HepG2 (cell line): Measurements from ENCODE around the gene ZBTB7B. TPM values are rescaled to one million over a fixed set of nuclear protein-coding genes. Genes with fewer than 3 reads are reported as not detected.

ENCODE experiments used
- ARID4A ChIP-seq: sonication (generic); formaldehyde crosslinking; IDR thresholded peaks from 2 replicates; pipeline ENCODE4 v1.5.0; 2020; ENCODE audit warnings: mild to moderate bottlenecking, missing genetic modification reagents, borderline replicate concordance
- ISX ChIP-seq: sonication (generic); formaldehyde crosslinking; conservative IDR thresholded peaks from 2 replicates; pipeline ENCODE4 v1.5.0; 2020; ENCODE audit warnings: missing genetic modification reagents
- PHF20 ChIP-seq: sonication (generic); formaldehyde crosslinking; IDR thresholded peaks from 2 replicates; pipeline ENCODE4 v1.5.0; 2020; ENCODE audit warnings: mild to moderate bottlenecking, missing genetic modification reagents
- RFX5 ChIP-seq: IDR thresholded peaks from 2 replicates; pipeline ENCODE4 v1.6.1; 2011; ENCODE audit warnings: low read depth, low read length, improper control_type of control experiment
- SALL1 ChIP-seq: sonication (generic); formaldehyde crosslinking; IDR thresholded peaks from 2 replicates; pipeline ENCODE4 v1.8.0; 2022; ENCODE audit warnings: mild to moderate bottlenecking, missing genetic modification reagents
- TBX2 ChIP-seq: sonication (generic); formaldehyde crosslinking; IDR thresholded peaks from 2 replicates; pipeline ENCODE4 v1.5.0; 2020; ENCODE audit warnings: missing genetic modification reagents, mild to moderate bottlenecking, borderline replicate concordance
- ZBTB1 ChIP-seq: sonication (generic); formaldehyde crosslinking; IDR thresholded peaks from 2 replicates; pipeline ENCODE4 v1.4.0; 2020; ENCODE audit warnings: missing genetic modification reagents, borderline replicate concordance
- ZBTB44 ChIP-seq: sonication (generic); formaldehyde crosslinking; IDR thresholded peaks from 2 replicates; pipeline ENCODE4 v1.4.0; 2020; ENCODE audit warnings: missing genetic modification reagents
- ZBTB49 ChIP-seq: sonication (generic); formaldehyde crosslinking; IDR thresholded peaks from 2 replicates; pipeline ENCODE4 v1.4.0; 2020; ENCODE audit warnings: missing genetic modification reagents, borderline replicate concordance
- ZNF280B ChIP-seq: sonication (generic); formaldehyde crosslinking; IDR thresholded peaks from 2 replicates; pipeline ENCODE4 v1.5.0; 2020; ENCODE audit warnings: missing genetic modification reagents, mild to moderate bottlenecking, borderline replicate concordance
- ZSCAN5A ChIP-seq: sonication (generic); formaldehyde crosslinking; IDR thresholded peaks from 2 replicates; pipeline ENCODE4 v1.8.0; 2022; ENCODE audit warnings: mild to moderate bottlenecking, missing genetic modification reagents, borderline replicate concordance
- polyA plus RNA-seq, 8 experiments: library from polyadenylated mRNA; depleted of rRNA in 3 of 8; stranded (reverse) in 7 of 8; unstranded in 1 of 8; fragments of >200 nt; fragmentation: Illumina TruSeq in 4 of 8; extraction: Trizol in 4 of 8; gene quantifications; 2 replicates each; pipeline versions ENCODE4 v1.2.1 to v1.2.3, GENCODE V29; 2011 to 2016; ENCODE audit warnings: low read depth in 4 of 8, missing spikeins in 1 of 8, mixed read lengths in 1 of 8; ENCODE audit not compliant: insufficient read depth in 1 of 8
- total RNA-seq, 5 experiments: library from RNA; depleted of rRNA; stranded (reverse); fragments of >200 nt; fragmentation: Illumina TruSeq; extraction: Trizol; gene quantifications; 2 replicates each; pipeline ENCODE4 v1.2.3, GENCODE V29; 2016; ENCODE audit warnings: low read depth in 1 of 5
- TF ChIP-seq, protein P1 (sequence below): sonication (generic); formaldehyde crosslinking; IDR thresholded peaks from 2 replicates; pipeline ENCODE4 v1.5.1; 2020; ENCODE audit warnings: mild to moderate bottlenecking, missing genetic modification reagents, moderate library complexity
- TF ChIP-seq, protein P2 (sequence below): IDR thresholded peaks from 2 replicates; pipeline ENCODE4 v1.6.1; 2016; ENCODE audit warnings: low read depth, borderline replicate concordance

Gene ZBTB7B
- total and polyA plus RNA-seq, 2 of the 13 experiments (the other 11 are each of a cell fraction or from before 2014, with no cell fraction given) = 15.5 to 17.5 TPM

GRCh38 chr1:155062702-155063411, 60.3 kb downstream of the ZBTB7B start (continued):
- TF ChIP-seq, protein P1, sequence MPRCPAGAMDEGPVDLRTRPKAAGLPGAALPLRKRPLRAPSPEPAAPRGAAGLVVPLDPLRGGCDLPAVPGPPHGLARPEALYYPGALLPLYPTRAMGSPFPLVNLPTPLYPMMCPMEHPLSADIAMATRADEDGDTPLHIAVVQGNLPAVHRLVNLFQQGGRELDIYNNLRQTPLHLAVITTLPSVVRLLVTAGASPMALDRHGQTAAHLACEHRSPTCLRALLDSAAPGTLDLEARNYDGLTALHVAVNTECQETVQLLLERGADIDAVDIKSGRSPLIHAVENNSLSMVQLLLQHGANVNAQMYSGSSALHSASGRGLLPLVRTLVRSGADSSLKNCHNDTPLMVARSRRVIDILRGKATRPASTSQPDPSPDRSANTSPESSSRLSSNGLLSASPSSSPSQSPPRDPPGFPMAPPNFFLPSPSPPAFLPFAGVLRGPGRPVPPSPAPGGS (CRISPR knock-in tag) = no peak
- TF ChIP-seq, protein P2, sequence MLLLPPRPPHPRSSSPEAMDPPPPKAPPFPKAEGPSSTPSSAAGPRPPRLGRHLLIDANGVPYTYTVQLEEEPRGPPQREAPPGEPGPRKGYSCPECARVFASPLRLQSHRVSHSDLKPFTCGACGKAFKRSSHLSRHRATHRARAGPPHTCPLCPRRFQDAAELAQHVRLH (CRISPR knock-in tag) = peak; percentile 41; the same call in 1 of the 2 replicates
- TF ChIP-seq SALL1 = peak; percentile 24; the same call in 1 of the 2 replicates
- no peak for TF ChIP-seq ZNF280B (CRISPR knock-in tag)
- no peak for TF ChIP-seq PHF20
- TF ChIP-seq ISX = no peak
- TF ChIP-seq ARID4A (CRISPR knock-in tag) = peak; percentile 37
- TF ChIP-seq RFX5 = no peak
- TF ChIP-seq ZBTB44 (CRISPR knock-in tag) = no peak
- TF ChIP-seq ZBTB1 (CRISPR knock-in tag) = no peak
- TF ChIP-seq TBX2 (CRISPR knock-in tag) = no peak; the same call in 1 of the 2 replicates
- no peak for TF ChIP-seq ZSCAN5A (CRISPR knock-in tag)
- TF ChIP-seq ZBTB49 = no peak
